HG02943 (cell line): ENCODE results near the gene SNX8.

Source experiments
- ATAC-seq: cut with Tn5 transposase; IDR thresholded peaks from one replicate; pipeline ENCODE4 v1.9.1; 2021; ENCODE audit warnings: mild to moderate bottlenecking, low read depth, moderate library complexity; ENCODE audit not compliant: unreplicated experiment

Gene SNX8

DNA sequence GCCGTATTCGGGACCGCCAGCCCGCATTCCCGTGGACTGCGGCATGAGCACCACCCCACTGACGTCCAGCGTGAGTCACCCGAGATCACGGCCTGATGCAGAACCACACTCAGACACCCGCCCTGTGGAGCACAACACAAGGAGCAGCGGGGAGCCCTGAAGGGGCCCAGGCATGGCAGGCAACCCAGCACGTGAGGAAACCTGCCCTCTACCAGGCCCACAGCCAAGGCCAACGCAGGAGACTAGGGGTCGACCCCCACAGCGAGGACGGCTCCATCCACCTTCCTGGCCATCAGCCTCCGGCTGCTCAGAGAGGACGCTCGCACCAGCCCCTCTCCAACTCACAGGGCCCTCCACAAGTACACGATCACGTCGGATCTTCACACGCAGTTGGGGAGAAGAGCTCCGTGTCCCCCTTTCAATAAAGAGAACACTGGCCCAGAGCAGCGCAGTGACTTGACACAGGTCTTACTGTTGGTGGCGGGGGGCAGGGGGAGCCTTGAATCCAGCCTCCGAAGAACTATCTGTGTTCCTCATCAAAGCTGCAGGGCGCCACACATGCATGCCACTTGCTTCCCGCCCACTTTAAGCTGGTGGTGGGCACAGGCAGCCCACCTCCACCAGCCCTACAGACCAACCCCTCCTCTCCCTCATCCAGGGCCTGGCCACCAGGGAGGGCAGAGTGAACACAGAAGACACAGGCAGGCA, 103.5 kb downstream of the SNX8 start:
- no peak for ATAC-seq

DNA sequence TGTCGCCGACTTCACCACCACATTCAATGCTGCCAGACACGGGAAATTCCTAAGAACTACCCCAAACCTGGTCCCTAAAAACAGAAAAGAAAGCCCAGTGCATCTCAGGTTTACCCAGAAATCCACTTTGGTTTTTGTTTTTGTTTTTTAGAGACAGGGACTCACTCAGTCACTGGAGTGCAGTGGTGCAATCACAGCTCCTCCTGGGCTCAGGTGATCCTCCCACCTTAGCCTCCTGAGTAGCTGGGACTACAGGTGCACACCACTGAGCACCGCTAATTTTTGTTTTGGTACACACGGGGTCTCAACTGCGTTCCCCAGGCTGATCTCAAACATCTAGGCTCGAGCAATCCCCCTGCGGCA, 104.3 kb downstream of the SNX8 start:
- ATAC-seq = no peak

DNA sequence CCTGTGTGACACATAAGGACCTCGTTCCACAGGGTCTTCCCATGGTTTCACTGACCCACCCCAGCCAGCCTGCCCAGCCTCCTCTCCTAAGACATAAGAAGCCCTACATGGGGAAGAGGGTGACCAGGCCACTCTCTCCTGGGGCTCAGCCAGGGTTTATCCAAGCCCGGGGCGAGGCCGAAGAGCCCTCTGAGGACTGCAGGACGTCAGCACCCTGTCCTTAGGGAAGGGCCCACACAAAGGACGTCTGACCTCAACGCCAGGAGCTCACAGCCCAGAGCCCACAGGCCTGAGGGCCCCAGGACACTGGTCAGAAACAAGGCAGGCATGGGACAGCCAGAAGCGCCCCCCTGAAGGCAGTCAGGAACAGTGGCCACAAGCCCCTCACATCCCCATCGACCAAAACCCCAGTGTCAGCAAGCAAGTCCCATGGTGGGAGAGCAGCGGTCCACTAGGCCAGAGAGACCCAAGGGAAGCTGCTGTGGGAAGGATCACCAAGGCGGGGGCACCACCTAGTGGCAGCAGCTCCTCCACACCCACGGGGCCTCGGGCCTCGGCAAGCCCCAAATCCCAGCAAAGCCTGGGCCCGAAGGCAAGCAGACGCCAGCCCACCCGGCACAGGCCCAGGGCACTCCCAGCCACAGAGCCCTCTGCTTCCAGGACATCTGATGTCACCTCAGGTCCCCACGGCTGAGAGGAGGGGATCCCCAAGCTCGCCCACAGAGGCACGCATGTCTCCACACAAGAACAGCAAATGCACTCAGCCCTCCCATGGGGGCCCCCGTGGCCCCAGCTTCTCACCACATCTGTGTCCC, 104.9 kb downstream of the SNX8 start:
- ATAC-seq = no peak

DNA sequence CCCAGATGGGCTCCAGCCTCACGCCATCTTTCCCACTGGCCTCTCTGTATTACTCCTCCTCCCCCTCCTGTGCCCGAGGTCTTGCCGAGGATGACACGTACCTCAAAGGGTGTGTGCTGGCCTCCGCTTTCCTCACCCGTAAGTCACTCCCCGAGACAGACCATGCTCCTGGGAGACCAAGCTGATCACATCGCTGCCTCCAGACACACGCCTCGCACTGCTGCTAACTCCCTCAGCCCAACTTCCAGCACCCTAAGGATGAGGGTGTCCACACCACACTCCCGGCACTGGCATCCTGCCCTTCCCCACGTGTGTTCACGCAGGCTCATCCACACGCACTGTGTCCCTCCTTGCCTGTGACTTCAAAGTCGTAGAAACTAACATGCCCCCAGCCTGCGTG, 105.5 kb downstream of the SNX8 start:
- ATAC-seq = no peak

DNA sequence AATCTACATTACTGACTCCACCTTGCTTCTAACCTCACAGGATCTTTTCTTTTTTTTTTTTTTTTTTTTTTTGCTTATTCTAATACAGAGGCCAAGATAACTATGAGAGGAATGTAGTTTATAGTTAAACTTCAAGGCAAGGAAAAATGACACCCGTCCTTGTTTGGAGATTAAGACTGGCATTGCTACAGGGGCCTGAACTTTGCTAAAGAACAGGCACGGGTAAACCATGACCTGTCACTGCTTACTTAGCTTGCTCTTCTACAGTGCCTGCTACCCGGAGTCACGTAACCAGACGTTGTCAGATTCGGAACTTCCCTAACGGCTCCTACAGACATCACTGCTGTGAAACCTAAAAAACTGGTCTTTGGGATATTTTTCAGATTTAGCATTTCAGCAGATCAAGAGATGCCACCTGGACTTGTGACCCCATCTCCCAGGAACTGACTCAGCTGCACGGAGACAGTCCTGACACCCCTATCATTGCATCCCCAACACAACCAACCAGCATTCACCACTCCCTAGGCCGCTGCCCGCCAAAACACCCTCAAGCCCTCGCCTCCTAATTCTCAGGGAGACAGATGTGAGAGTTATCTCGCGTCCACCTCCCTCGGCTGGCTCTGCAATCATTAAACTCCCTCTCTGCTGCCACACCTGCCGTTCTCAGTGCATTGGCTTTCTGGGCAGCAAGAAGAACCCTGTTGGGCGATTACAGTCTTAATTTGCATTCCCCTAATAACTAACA, 109.0 kb downstream of the SNX8 start:
- ATAC-seq = no peak

DNA sequence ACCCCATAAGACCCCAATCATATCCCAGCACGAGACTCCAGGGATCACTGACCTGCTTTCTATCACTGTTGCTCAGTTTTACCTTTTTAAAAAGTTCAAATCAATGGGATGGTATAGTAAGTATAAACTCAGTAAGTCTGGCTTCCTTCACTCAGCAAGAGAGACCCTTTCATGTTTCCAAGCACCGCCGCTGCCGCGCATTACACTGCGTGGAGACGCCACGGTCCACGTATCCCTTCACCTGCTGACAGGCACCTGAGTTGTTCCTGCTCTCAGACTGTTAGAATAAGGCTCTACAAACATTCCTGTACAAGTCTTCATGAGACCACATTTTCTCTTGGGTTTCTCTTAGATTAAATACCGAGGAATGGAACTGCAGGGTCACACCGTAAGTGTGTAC, 109.8 kb downstream of the SNX8 start:
- ATAC-seq = no peak

DNA sequence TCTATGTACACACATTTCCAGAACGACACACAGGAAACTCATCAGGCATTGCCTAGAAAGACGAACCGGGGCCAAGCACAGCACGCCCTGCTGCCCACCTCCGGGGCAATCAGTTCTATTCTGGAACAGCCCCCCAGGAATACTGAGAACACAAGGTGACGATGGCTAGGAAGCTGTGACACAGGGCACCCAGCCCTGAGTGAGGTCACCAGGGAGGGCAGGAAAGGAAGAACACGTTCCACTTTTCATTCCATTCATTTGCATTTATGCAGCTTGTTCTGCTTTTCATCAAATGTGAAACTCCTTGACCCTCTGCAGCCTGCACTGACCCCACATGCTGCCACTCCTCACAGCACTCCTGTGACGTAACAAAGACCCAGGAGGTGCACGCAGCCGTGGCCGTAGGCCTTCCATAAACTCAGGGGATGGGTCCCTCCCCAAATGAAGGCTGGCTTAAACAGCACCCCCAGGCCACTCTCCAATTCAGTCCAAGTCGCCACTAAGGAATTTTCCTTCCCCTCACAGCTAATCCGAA, 110.4 kb downstream of the SNX8 start:
- ATAC-seq = no peak

DNA sequence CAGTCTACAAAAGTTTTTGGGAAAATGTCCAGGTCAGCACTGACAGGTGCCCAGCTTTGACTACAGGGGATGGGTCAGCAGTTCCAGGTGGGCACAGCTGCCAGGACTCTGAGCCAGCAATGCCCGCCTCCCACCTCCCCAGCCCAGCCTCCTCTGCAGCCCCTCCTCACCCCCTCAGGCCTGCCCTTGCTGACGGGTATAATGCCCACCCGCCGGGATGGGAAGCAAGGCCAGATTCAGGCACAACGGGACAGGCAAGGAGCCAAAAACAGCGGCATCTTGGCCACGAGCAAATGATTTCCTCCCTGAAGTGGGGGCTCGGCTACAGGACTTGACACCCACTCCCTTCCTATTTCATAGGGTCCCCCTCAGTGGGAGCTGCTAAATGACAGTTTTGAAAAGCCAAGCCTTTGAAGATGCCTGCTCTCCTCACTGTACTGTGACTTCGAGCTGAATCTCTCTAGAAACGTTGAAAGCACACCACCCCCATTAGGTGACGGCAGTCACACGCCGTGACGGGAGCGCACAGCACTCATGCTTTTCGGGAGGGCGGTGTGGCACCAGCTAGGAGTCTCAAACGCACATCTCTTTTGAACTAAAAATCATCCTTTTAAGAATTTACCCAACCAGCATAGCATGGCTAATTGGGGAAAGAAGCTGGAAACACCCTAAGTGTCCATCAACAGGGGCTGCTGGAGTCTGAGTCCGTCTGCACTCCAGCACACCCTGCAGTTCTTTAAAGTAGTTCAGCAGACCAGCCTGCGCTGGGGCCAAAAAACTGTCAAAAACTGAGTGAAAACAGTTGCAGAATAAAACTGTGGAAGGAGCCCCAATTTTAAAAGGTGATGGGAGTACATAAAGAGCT, 111.1 kb downstream of the SNX8 start:
- no peak for ATAC-seq

DNA sequence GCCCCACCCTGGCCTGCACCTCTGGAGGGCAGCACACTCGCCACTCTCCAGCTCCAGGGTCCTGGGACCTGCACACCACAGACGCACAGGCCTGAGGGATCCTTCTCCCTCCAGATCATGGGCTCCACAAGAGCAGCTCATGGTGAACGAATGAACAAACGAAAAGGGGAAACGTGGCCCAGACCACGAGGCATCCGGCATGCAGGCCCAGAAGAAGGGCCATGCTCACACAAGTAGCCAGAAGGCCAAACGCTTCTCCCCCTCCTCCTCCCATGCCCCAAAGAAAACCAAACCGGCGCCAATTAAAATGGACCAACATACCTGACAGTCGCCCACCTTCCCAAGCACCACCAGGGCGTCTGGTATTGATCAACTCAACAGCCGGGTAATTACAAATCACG, 111.9 kb downstream of the SNX8 start:
- ATAC-seq = no peak
